Measurements from ENCODE around the gene CLCF1.

CLCF1 gene

GRCh38 chr11:67366961-67367760 is 6.2 kb downstream of the CLCF1 start:
- Histone ChIP-seq H3K9ac (ENCODE audit: low read length) (no peak overlapping the region), H3K4me3 (ENCODE audit: low read length) (no peak overlapping the region), H3K27me3 (ENCODE audit: control insufficient read depth, insufficient read depth, low read length) (no peaks in the 10 kb centered on the region), H3K4me1 (ENCODE audit: control insufficient read depth, insufficient read depth, low read length) (peaks cover 34% of the 10 kb centered on the region), H3K9me3 (ENCODE audit: control insufficient read depth, low read length) (no peaks in the 10 kb centered on the region), H3K36me3 (ENCODE audit: control insufficient read depth, insufficient read depth, low read length) (no peaks in the 10 kb centered on the region)

GRCh38 chr11:67366546-67366945 is 6.9 kb downstream of the CLCF1 start:
- Histone ChIP-seq H3K27me3 (ENCODE audit: control insufficient read depth, insufficient read depth, low read length) (no peaks in the 10 kb centered on the region), H3K9ac (ENCODE audit: low read length) (no peak overlapping the region), H3K4me3 (ENCODE audit: low read length) (no peak overlapping the region), H3K36me3 (ENCODE audit: control insufficient read depth, insufficient read depth, low read length) (no peaks in the 10 kb centered on the region), H3K9me3 (ENCODE audit: control insufficient read depth, low read length) (no peaks in the 10 kb centered on the region), H3K4me1 (ENCODE audit: control insufficient read depth, insufficient read depth, low read length) (peaks cover 28% of the 10 kb centered on the region)

GRCh38 chr11:67365736-67366444 is 7.5 kb downstream of the CLCF1 start:
- H3K4me1 ChIP-seq (ENCODE audit: control insufficient read depth, insufficient read depth, low read length), result peaks cover 21% of the 10 kb centered on the region
- no peaks in the 10 kb centered on the region for H3K27me3 ChIP-seq (ENCODE audit: control insufficient read depth, insufficient read depth, low read length)
- H3K4me3 ChIP-seq (ENCODE audit: low read length), result no peak overlapping the region
- no peak overlapping the region for H3K9ac ChIP-seq (ENCODE audit: low read length)
- no peaks in the 10 kb centered on the region for H3K9me3 ChIP-seq (ENCODE audit: control insufficient read depth, low read length)
- H3K36me3 ChIP-seq (ENCODE audit: control insufficient read depth, insufficient read depth, low read length), result no peaks in the 10 kb centered on the region

- no peaks in the 10 kb centered on the region for H3K36me3 ChIP-seq (ENCODE audit: control insufficient read depth, insufficient read depth, low read length)
- no peak overlapping the region for H3K4me3 ChIP-seq (ENCODE audit: low read length)
- H3K9me3 ChIP-seq (ENCODE audit: control insufficient read depth, low read length), result no peaks in the 10 kb centered on the region
- H3K27me3 ChIP-seq (ENCODE audit: control insufficient read depth, insufficient read depth, low read length), result no peaks in the 10 kb centered on the region
- H3K9ac ChIP-seq (ENCODE audit: low read length), result no peak overlapping the region
- H3K4me1 ChIP-seq (ENCODE audit: control insufficient read depth, insufficient read depth, low read length), result peaks cover 16% of the 10 kb centered on the region
Measured at GRCh38 chr11:67364783-67365722, 8.3 kb downstream of the CLCF1 start.

GRCh38 chr11:67364169-67364568 is 9.2 kb downstream of the CLCF1 start:
- Histone ChIP-seq H3K27me3 (ENCODE audit: control insufficient read depth, insufficient read depth, low read length) (no peaks in the 10 kb centered on the region), H3K36me3 (ENCODE audit: control insufficient read depth, insufficient read depth, low read length) (no peaks in the 10 kb centered on the region), H3K4me3 (ENCODE audit: low read length) (no peak overlapping the region), H3K9me3 (ENCODE audit: control insufficient read depth, low read length) (no peaks in the 10 kb centered on the region), H3K9ac (ENCODE audit: low read length) (no peak overlapping the region), H3K4me1 (ENCODE audit: control insufficient read depth, insufficient read depth, low read length) (peaks cover 16% of the 10 kb centered on the region)

- Histone ChIP-seq H3K9me3 (ENCODE audit: control insufficient read depth, low read length) (no peaks in the 10 kb centered on the region), H3K4me1 (ENCODE audit: control insufficient read depth, insufficient read depth, low read length) (peaks cover 45% of the 10 kb centered on the region), H3K27me3 (ENCODE audit: control insufficient read depth, insufficient read depth, low read length) (no peaks in the 10 kb centered on the region), H3K36me3 (ENCODE audit: control insufficient read depth, insufficient read depth, low read length) (no peaks in the 10 kb centered on the region), H3K4me3 (ENCODE audit: low read length) (no peak overlapping the region), H3K9ac (ENCODE audit: low read length) (no peak overlapping the region)
Measured at GRCh38 chr11:67357831-67358670, 15.3 kb downstream of the CLCF1 start.

GRCh38 chr11:67356864-67357561 is 16.4 kb downstream of the CLCF1 start:
- no peaks in the 10 kb centered on the region for H3K9me3 ChIP-seq (ENCODE audit: control insufficient read depth, low read length)
- H3K27me3 ChIP-seq (ENCODE audit: control insufficient read depth, insufficient read depth, low read length), result no peaks in the 10 kb centered on the region
- peak overlapping the region; percentile 98 for H3K9ac ChIP-seq (ENCODE audit: low read length)
- no peaks in the 10 kb centered on the region for H3K36me3 ChIP-seq (ENCODE audit: control insufficient read depth, insufficient read depth, low read length)
- peaks cover 52% of the 10 kb centered on the region for H3K4me1 ChIP-seq (ENCODE audit: control insufficient read depth, insufficient read depth, low read length)
- H3K4me3 ChIP-seq (ENCODE audit: low read length), result peak overlapping the region; percentile 17

- H3K9me3 ChIP-seq (ENCODE audit: control insufficient read depth, low read length), result no peaks in the 10 kb centered on the region
- peaks cover 58% of the 10 kb centered on the region for H3K4me1 ChIP-seq (ENCODE audit: control insufficient read depth, insufficient read depth, low read length)
- peak overlapping the region; percentile 17 for H3K4me3 ChIP-seq (ENCODE audit: low read length)
- H3K36me3 ChIP-seq (ENCODE audit: control insufficient read depth, insufficient read depth, low read length), result no peaks in the 10 kb centered on the region
- peak overlapping the region; percentile 98 for H3K9ac ChIP-seq (ENCODE audit: low read length)
- no peaks in the 10 kb centered on the region for H3K27me3 ChIP-seq (ENCODE audit: control insufficient read depth, insufficient read depth, low read length)
Measured at GRCh38 chr11:67356387-67356863, 17.0 kb downstream of the CLCF1 start.

GRCh38 chr11:67355794-67356386 is 17.5 kb downstream of the CLCF1 start:
- Histone ChIP-seq H3K4me1 (ENCODE audit: control insufficient read depth, insufficient read depth, low read length) (peaks cover 63% of the 10 kb centered on the region), H3K4me3 (ENCODE audit: low read length) (peak overlapping the region; percentile 17), H3K36me3 (ENCODE audit: control insufficient read depth, insufficient read depth, low read length) (no peaks in the 10 kb centered on the region), H3K9ac (ENCODE audit: low read length) (peak overlapping the region; percentile 98), H3K27me3 (ENCODE audit: control insufficient read depth, insufficient read depth, low read length) (no peaks in the 10 kb centered on the region), H3K9me3 (ENCODE audit: control insufficient read depth, low read length) (no peaks in the 10 kb centered on the region)

- no peaks in the 10 kb centered on the region for H3K36me3 ChIP-seq (ENCODE audit: control insufficient read depth, insufficient read depth, low read length)
- H3K4me1 ChIP-seq (ENCODE audit: control insufficient read depth, insufficient read depth, low read length), result peaks cover 65% of the 10 kb centered on the region
- H3K27me3 ChIP-seq (ENCODE audit: control insufficient read depth, insufficient read depth, low read length), result no peaks in the 10 kb centered on the region
- peak overlapping the region; percentile 98 for H3K9ac ChIP-seq (ENCODE audit: low read length)
- H3K4me3 ChIP-seq (ENCODE audit: low read length), result peak overlapping the region; percentile 17
- no peaks in the 10 kb centered on the region for H3K9me3 ChIP-seq (ENCODE audit: control insufficient read depth, low read length)
Measured at GRCh38 chr11:67355023-67355793, 18.2 kb downstream of the CLCF1 start.

Measured in mucosa of stomach (tissue), 1 donor.